Epithelial cell of proximal tubule (primary cell): ENCODE results near the gene AFAP1L1. TPM values are rescaled to one million over a fixed set of nuclear protein-coding genes. Genes with fewer than 3 reads are reported as not detected.

Source experiments
- DNase-seq: peaks from one replicate; pipeline ENCODE4 v3.0.0-alpha.2; 2011; ENCODE audit warnings: low read depth
- H3K4me3 ChIP-seq: 2 replicates; pipeline ENCODE4 v1.5.1; 2011; ENCODE audit warnings: low read depth, mild to moderate bottlenecking, low read length
- total RNA-seq: library from RNA; depleted of rRNA; stranded (reverse); fragments of >200 nt; gene quantifications from 2 replicates; pipeline ENCODE4 v1.2.3, GENCODE V29; 2015
- TF ChIP-seq, protein P1 (sequence below): conservative IDR thresholded peaks from 2 replicates; pipeline ENCODE4 v1.5.1; 2012; ENCODE audit warnings: low read depth, mild to moderate bottlenecking, low read length

Gene AFAP1L1
- total RNA-seq, result 17.2 and 27.2 TPM in 2 replicates

GRCh38 chr5:149271716-149272563 is at the start of gene AFAP1L1:
TSS of gene AFAP1L1 (plus strand) at chr5:149271859. CDS start at chr5:149271969, 110 bp downstream.
- TF ChIP-seq, protein P1, sequence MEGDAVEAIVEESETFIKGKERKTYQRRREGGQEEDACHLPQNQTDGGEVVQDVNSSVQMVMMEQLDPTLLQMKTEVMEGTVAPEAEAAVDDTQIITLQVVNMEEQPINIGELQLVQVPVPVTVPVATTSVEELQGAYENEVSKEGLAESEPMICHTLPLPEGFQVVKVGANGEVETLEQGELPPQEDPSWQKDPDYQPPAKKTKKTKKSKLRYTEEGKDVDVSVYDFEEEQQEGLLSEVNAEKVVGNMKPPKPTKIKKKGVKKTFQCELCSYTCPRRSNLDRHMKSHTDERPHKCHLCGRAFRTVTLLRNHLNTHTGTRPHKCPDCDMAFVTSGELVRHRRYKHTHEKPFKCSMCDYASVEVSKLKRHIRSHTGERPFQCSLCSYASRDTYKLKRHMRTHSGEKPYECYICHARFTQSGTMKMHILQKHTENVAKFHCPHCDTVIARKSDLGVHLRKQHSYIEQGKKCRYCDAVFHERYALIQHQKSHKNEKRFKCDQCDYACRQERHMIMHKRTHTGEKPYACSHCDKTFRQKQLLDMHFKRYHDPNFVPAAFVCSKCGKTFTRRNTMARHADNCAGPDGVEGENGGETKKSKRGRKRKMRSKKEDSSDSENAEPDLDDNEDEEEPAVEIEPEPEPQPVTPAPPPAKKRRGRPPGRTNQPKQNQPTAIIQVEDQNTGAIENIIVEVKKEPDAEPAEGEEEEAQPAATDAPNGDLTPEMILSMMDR, result no peak
- no peak for DNase-seq
- H3K4me3 ChIP-seq, result peak within 1 kb of the TSS; percentile 66

DNA sequence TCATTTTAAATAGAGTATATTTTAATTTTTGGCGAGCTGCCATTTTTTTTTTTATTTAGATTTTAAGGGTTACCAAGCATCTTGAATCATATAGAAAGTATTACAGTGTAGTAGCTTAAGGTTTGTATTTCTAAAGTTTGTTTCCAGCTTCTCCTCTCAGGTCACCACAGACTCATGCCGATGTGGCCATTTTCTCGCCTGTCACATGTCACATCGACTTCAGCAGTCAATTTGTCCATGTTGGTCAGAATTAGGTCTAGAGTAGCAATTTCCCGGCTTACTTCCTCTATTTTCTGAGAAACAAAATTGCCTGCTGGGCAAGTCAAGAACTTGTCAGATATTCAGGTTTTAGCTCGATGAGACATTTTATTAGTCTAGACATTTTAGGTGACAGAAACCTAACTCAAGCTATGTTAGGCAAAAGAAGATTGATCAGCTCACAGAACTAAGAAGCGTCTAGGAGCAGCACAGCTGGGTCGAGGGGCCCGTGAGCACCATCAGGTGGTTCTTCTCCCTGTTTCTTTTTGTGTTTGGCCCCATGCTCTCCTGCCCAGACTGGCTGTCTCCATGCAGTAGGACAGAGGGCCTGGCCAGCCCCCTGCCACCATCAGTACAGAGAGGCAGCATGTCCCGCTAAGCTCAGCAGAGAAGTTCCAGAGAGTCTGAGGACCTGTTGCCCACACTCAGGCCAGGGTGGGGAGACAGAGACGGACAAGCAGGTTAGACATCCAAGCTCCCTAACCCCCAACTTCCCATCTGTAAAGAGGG is 48.4 kb upstream of the AFAP1L1 start:
- no peak overlapping the region for H3K4me3 ChIP-seq
- no peak for DNase-seq
- TF ChIP-seq, protein P1, result no peak

DNA sequence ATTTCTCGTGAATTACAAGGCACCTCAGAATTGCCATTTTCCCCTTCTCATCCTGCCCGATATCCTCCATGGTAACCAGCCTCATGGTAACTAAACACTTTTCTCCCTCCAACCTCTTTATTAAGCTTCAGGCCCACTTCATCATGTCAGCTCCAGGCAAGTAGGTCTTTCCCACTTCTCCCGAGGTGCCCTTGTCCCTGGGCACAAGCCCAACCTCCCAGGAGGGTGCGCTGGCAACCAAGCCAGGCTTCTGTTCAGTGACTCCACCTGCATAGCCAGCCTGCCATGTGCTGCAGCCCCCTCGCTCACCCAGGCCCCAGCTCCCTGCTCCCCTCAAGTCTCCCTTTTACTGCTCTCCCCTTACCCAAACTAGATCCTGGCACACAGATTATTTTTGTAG is 47.4 kb upstream of the AFAP1L1 start:
- TF ChIP-seq, protein P1, result no peak
- DNase-seq, result no peak
- H3K4me3 ChIP-seq, result no peak overlapping the region

DNA sequence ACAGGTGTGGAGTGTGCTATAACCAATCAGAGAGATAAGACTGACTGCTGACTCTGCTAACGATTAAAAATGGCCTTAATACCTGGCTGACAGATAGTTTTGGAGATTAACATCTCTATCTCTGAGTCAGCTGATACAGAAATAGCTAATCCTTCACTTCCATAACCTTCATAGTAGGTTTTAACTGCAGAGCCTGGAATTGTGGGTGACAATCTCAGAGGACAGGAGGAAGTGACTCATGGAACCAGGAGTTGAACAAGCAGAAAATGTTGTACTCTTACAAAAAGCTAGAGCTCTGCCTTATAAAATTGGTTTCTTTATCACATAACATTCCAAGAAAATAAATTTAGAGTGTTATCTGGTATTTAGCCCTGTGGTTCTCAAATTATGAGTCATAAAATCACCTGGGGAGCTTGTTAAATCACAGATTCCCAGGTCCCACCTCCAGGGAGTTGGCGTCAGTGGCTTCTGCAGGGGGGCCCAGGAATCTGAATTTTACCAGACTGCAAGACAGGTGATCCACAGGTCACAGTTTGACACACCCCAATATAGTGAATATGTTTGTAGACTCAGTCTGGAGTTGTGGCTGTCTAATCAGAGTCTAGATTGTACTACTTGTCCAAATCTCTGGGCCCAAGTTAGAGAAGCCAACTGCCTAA is 44.4 kb upstream of the AFAP1L1 start:
- TF ChIP-seq, protein P1, result no peak

DNA sequence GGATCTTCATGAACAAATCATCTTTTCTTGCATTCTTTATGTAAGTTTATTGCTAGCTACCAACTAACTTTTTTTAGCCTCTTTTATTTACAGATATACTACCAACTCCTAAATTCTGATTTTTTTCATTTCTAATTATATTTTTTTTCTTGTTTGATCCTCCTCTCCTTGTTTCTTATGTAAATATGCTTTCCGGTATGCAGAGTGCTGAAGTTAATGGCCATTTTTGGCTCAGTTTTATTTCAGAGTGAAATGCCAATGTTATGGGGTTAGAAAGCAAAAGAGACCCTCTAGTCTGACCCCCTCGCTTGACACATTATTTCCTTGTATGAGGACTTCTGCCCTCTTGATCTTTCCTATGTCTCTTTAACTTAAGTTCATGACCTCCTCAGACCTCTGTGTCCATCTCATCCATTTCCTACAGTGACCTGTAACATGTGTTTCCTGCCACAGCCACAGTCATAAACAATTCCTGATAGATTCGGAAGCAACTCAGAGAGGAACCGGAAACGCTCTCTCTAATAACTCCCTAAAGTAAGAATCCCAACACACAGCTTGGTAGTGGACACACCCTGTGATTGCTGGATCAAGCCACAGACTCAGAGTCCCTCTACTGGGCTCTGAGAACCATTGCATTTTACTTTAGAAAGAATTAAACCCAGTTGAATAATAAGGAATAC is 42.9 kb upstream of the AFAP1L1 start:
- TF ChIP-seq, protein P1, result peak; percentile 73
- no peak overlapping the region for H3K4me3 ChIP-seq
- DNase-seq, result peak; percentile 16

More for the DNA sequence above, 44.4 kb upstream of the AFAP1L1 start:
- DNase-seq, result peak; percentile 10
- no peak overlapping the region for H3K4me3 ChIP-seq

DNA sequence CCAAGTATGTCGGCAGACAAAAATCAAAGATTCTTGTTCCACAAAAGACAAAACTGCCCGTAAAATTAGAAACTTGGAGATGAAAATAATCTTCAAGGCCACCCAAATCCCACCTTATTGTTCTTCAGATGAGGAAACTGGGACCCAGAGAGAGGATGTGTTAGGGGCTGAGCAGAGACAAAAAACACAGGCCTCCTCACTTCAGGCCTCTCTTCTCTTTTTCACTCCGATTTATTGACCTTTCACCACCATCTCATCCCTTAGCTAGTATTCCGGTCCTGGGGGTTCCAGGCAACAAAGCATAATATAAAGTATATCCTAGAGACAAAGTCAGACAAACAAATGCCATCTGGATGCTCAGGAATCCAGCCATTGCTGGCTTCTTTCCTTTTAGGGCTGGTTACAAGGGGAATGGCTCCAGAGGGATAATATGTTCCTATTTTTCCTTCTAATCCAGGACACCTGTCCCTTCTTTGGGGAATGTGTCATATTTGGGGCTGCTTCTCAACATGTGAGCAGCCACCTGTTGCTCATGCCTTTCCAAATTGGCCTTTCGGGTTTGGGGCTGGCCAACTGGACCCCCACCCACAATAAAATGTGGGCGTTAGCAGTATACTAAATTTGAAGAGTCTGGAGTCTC is 42.2 kb upstream of the AFAP1L1 start:
- no peak for DNase-seq
- no peak overlapping the region for H3K4me3 ChIP-seq
- TF ChIP-seq, protein P1, result no peak
